H9 (cell line): ENCODE measurements around the gene HLA-A. TPM values are rescaled to one million over a fixed set of nuclear protein-coding genes. Genes with fewer than 3 reads are reported as not detected.

ENCODE experiments used
- DNase-seq: peaks from one replicate; pipeline ENCODE4 v3.0.0-alpha.2; 2017
- H2AFZ ChIP-seq: one replicate; pipeline ENCODE4 v1.6.1; 2013; ENCODE audit warnings: mild to moderate bottlenecking, low read length, control low read depth, moderate library complexity
- H2AK5ac ChIP-seq: 2 replicates; pipeline ENCODE4 v1.6.1; 2013; ENCODE audit warnings: low read length, control low read depth, mixed read lengths; ENCODE audit not compliant: insufficient read length
- H2BK120ac ChIP-seq: one replicate; pipeline ENCODE4 v1.6.1; 2013; ENCODE audit warnings: low read depth, mild to moderate bottlenecking, low read length, control low read depth, inconsistent platforms; ENCODE audit not compliant: poor library complexity, severe bottlenecking
- H2BK12ac ChIP-seq: 2 replicates; pipeline ENCODE4 v1.6.1; 2013; ENCODE audit warnings: low read length, control low read depth, mixed read lengths, low read depth; ENCODE audit not compliant: insufficient read length
- H2BK15ac ChIP-seq: 2 replicates; pipeline ENCODE4 v1.6.1; 2013; ENCODE audit warnings: low read depth, low read length, control low read depth
- H2BK20ac ChIP-seq: one replicate; pipeline ENCODE4 v1.6.1; 2013; ENCODE audit warnings: low read depth, mild to moderate bottlenecking, low read length, control low read depth, inconsistent platforms; ENCODE audit not compliant: poor library complexity, severe bottlenecking
- H2BK5ac ChIP-seq: 2 replicates; pipeline ENCODE4 v1.6.1; 2013; ENCODE audit warnings: low read length, control low read depth, mixed read lengths; ENCODE audit not compliant: insufficient read length
- H3K14ac ChIP-seq: 2 replicates; pipeline ENCODE4 v1.6.1; 2013; ENCODE audit warnings: low read length, control low read depth; ENCODE audit not compliant: insufficient read depth
- H3K18ac ChIP-seq: 2 replicates; pipeline ENCODE4 v1.6.1; 2013; ENCODE audit warnings: low read depth, mild to moderate bottlenecking, mixed read lengths, low read length, control low read depth; ENCODE audit not compliant: insufficient read length
- H3K23ac ChIP-seq: 2 replicates; pipeline ENCODE4 v1.6.1; 2013; ENCODE audit warnings: low read length, control low read depth, mixed read lengths, low read depth; ENCODE audit not compliant: insufficient read length
- H3K23me2 ChIP-seq: 2 replicates; pipeline ENCODE4 v1.6.1; 2013; ENCODE audit warnings: low read depth, mild to moderate bottlenecking, mixed read lengths, low read length, control low read depth; ENCODE audit not compliant: insufficient read length, poor library complexity, severe bottlenecking
- H3K27ac ChIP-seq: 2 replicates; pipeline ENCODE4 v1.5.1; 2013; ENCODE audit warnings: low read length, control low read depth, mixed read lengths, low read depth; ENCODE audit not compliant: insufficient read length
- H3K27me3 ChIP-seq: 2 replicates; pipeline ENCODE4 v1.6.1; 2013; ENCODE audit warnings: low read length, control low read depth, inconsistent platforms; ENCODE audit not compliant: insufficient read depth
- H3K4ac ChIP-seq: 2 replicates; pipeline ENCODE4 v1.6.1; 2013; ENCODE audit warnings: low read depth, mild to moderate bottlenecking, control low read depth, inconsistent platforms, low read length, moderate library complexity
- H3K4me1 ChIP-seq: 2 replicates; pipeline ENCODE4 v1.6.1; 2013; ENCODE audit warnings: low read length, control low read depth, inconsistent platforms; ENCODE audit not compliant: insufficient read depth
- H3K4me2 ChIP-seq: 2 replicates; pipeline ENCODE4 v1.6.1; 2013; ENCODE audit warnings: low read length, control low read depth, mixed read lengths; ENCODE audit not compliant: insufficient read length, insufficient read depth
- H3K56ac ChIP-seq: 2 replicates; pipeline ENCODE4 v1.6.1; 2013; ENCODE audit warnings: low read depth, mild to moderate bottlenecking, mixed read lengths, low read length, control low read depth; ENCODE audit not compliant: insufficient read length
- H3K79me1 ChIP-seq: 2 replicates; pipeline ENCODE4 v1.6.1; 2013; ENCODE audit warnings: low read depth, mild to moderate bottlenecking, moderate library complexity, low read length, control low read depth, inconsistent platforms; ENCODE audit not compliant: insufficient read depth, poor library complexity, severe bottlenecking
- H3K79me2 ChIP-seq: 2 replicates; pipeline ENCODE4 v1.6.1; 2013; ENCODE audit warnings: low read length, control low read depth, inconsistent platforms; ENCODE audit not compliant: insufficient read depth
- H3K9ac ChIP-seq: 2 replicates; pipeline ENCODE4 v1.6.1; 2013; ENCODE audit warnings: low read length, control low read depth, mixed read lengths; ENCODE audit not compliant: insufficient read length; ENCODE audit errors: extremely low read depth
- H3K9me3 ChIP-seq: one replicate; pipeline ENCODE4 v1.6.1; 2013; ENCODE audit warnings: low read depth, low read length, inconsistent platforms; ENCODE audit not compliant: control insufficient read depth
- H3T11ph ChIP-seq: one replicate; pipeline ENCODE4 v1.6.1; 2013; ENCODE audit warnings: mild to moderate bottlenecking, low read length, control low read depth, inconsistent platforms
- H4K20me1 ChIP-seq: one replicate; pipeline ENCODE4 v1.6.1; 2013; ENCODE audit not compliant: control insufficient read depth, insufficient read length, insufficient read depth
- H4K5ac ChIP-seq: 2 replicates; pipeline ENCODE4 v1.6.1; 2013; ENCODE audit warnings: low read depth, mild to moderate bottlenecking, mixed read lengths, low read length, control low read depth; ENCODE audit not compliant: insufficient read length
- H4K8ac ChIP-seq: replicated peaks from 2 replicates; pipeline ENCODE4 v1.6.1; 2013; ENCODE audit warnings: low read length, control low read depth, mixed read lengths, low read depth; ENCODE audit not compliant: insufficient read length
- H4K91ac ChIP-seq: 2 replicates; pipeline ENCODE4 v1.6.1; 2013; ENCODE audit warnings: low read depth, mild to moderate bottlenecking, moderate library complexity, mixed read lengths, low read length, control low read depth; ENCODE audit not compliant: insufficient read length
- H3K27ac Mint-ChIP-seq, 3 experiments: 2 replicates in 2 of 3; 3 replicates in 1 of 3; pipeline ENCODE4 v1.8.0; 2020 to 2021; ENCODE audit warnings: mixed read lengths in 3 of 3, mild to moderate bottlenecking in 1 of 3, moderate library complexity in 1 of 3
- H3K27me3 Mint-ChIP-seq: 2 replicates; pipeline ENCODE4 v1.8.0; 2021; ENCODE audit warnings: low read depth, mild to moderate bottlenecking, moderate library complexity, mixed read lengths
- H3K36me3 Mint-ChIP-seq, 3 experiments: 2 replicates in 2 of 3; 3 replicates in 1 of 3; pipeline ENCODE4 v1.8.0; 2020 to 2021; ENCODE audit warnings: low read depth in 3 of 3, mixed read lengths in 3 of 3; ENCODE audit not compliant: insufficient read depth in 1 of 3
- H3K4me1 Mint-ChIP-seq, 2 experiments: 2 replicates each; pipeline ENCODE4 v1.8.0; 2020; ENCODE audit warnings: mixed read lengths in 2 of 2
- H3K4me3 Mint-ChIP-seq, 2 experiments: 2 replicates in 1 of 2; 3 replicates in 1 of 2; pipeline ENCODE4 v1.8.0; 2020 to 2021; ENCODE audit warnings: mild to moderate bottlenecking in 2 of 2, mixed read lengths in 2 of 2, moderate library complexity in 1 of 2
- H3K9me3 Mint-ChIP-seq, 2 experiments: 2 replicates in 1 of 2; 3 replicates in 1 of 2; pipeline ENCODE4 v1.8.0; 2020; ENCODE audit warnings: mild to moderate bottlenecking in 2 of 2, mixed read lengths in 2 of 2, moderate library complexity in 1 of 2
- WGBS: extraction: QIAGEN DNeasy Blood & Tissue Kit; methylation state at CpG from one replicate; pipeline ENCODE4 v1.1.7; 2013; ENCODE audit warnings: missing lambda C conversion rate, low lambda C conversion rate, mixed read lengths; ENCODE audit not compliant: insufficient read length; ENCODE audit errors: extremely low coverage; 5-methylcytosine and 5-hydroxymethylcytosine counted together
- total RNA-seq: library from RNA; stranded (reverse); gene quantifications from 2 replicates; pipeline ENCODE4 v1.2.1, GENCODE V29; 2021
- TF ChIP-seq, protein P1 (sequence below): fragments of 200-600 bp; sonication (generic); conservative IDR thresholded peaks from 3 replicates; pipeline ENCODE4 v1.8.0; 2021; ENCODE audit warnings: antibody characterized with exemption, mild to moderate bottlenecking

The HLA-A gene
- total RNA-seq, 1 experiment from 2014 or later, result 248 TPM

GRCh38 chr6:29958046-29958445 lies 15.7 kb downstream of the HLA-A start:
- TF ChIP-seq, protein P1, sequence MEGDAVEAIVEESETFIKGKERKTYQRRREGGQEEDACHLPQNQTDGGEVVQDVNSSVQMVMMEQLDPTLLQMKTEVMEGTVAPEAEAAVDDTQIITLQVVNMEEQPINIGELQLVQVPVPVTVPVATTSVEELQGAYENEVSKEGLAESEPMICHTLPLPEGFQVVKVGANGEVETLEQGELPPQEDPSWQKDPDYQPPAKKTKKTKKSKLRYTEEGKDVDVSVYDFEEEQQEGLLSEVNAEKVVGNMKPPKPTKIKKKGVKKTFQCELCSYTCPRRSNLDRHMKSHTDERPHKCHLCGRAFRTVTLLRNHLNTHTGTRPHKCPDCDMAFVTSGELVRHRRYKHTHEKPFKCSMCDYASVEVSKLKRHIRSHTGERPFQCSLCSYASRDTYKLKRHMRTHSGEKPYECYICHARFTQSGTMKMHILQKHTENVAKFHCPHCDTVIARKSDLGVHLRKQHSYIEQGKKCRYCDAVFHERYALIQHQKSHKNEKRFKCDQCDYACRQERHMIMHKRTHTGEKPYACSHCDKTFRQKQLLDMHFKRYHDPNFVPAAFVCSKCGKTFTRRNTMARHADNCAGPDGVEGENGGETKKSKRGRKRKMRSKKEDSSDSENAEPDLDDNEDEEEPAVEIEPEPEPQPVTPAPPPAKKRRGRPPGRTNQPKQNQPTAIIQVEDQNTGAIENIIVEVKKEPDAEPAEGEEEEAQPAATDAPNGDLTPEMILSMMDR, result no peak
- no peak overlapping the region for H2AK5ac ChIP-seq
- Mint-ChIP-seq H3K4me1 (peaks cover 4 to 17% of the 10 kb centered on the region in 2 experiments), H3K36me3 (peaks cover 0 to 10% (median 2%) of the 10 kb centered on the region in 3 experiments; a peak in 4 of 7 replicates), H3K27ac (no peak overlapping the region), H3K4me3 (no peak overlapping the region), H3K27me3 (peaks cover 10% of the 10 kb centered on the region), H3K9me3 (peaks cover 0 to 2% of the 10 kb centered on the region in 2 experiments; a peak in 3 of 5 replicates)
- H2AFZ ChIP-seq, result no peak overlapping the region
- H3K9ac ChIP-seq, result no peak overlapping the region
- no peaks in the 10 kb centered on the region for H4K20me1 ChIP-seq
- H3K23me2 ChIP-seq, result no peaks in the 10 kb centered on the region
- DNase-seq, result no peak
- no peaks in the 10 kb centered on the region for H3K4me1 ChIP-seq
- H2BK20ac ChIP-seq, result no peak overlapping the region
- H2BK15ac ChIP-seq, result no peak overlapping the region
- H3K56ac ChIP-seq, result no peak overlapping the region
- no peak overlapping the region for H3K4me2 ChIP-seq
- no peak overlapping the region for H4K8ac ChIP-seq
- no peak overlapping the region for H2BK120ac ChIP-seq
- H3T11ph ChIP-seq, result no peak overlapping the region
- no peak overlapping the region for H2BK12ac ChIP-seq
- H3K27me3 ChIP-seq, result no peaks in the 10 kb centered on the region
- H4K91ac ChIP-seq, result no peak overlapping the region
- no CpG with 5 or more reads among the region's 1 CpG for WGBS
- no peak overlapping the region for H3K4ac ChIP-seq
- H4K5ac ChIP-seq, result no peak overlapping the region
- H3K27ac ChIP-seq, result no peak overlapping the region
- no peak overlapping the region for H3K23ac ChIP-seq
- no peaks in the 10 kb centered on the region for H3K79me2 ChIP-seq
- no peak overlapping the region for H3K14ac ChIP-seq
- no peaks in the 10 kb centered on the region for H3K9me3 ChIP-seq
- H3K18ac ChIP-seq, result no peak overlapping the region
- H3K79me1 ChIP-seq, result no peaks in the 10 kb centered on the region
- no peak overlapping the region for H2BK5ac ChIP-seq
